GM19452 (cell line): ENCODE results near the gene VGF.
A peak's percentile ranks its signal among the peaks of the same experiment; 100 is the strongest.
"Not testable (repeated sequence)": the region's sequence is repeated elsewhere in the genome, so short reads cannot be mapped to it uniquely, and the experiment has no call there.

Experiments
- ATAC-seq: cut with Tn5 transposase; IDR thresholded peaks from one replicate; pipeline ENCODE4 v1.9.1; 2021; ENCODE audit not compliant: unreplicated experiment

Gene VGF

DNA sequence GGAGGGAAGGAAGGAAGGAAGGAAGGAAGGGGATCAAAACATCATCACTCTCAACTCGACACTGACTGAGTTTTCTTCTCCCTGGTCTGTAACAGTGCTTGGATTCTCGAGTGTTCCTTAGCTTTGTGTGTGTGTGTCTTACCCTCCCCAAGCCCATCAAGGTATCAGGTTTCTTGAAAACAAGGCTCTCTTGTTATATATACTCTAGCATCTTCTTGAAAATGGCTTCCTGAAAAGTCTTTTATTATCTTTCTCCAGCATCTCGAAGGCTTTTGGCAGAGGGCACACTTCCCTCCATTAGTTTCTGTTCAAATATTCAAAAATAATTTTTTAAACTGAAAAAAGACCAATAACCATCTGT lies 25.1 kb downstream of the VGF start:
- ATAC-seq, result no peak

DNA sequence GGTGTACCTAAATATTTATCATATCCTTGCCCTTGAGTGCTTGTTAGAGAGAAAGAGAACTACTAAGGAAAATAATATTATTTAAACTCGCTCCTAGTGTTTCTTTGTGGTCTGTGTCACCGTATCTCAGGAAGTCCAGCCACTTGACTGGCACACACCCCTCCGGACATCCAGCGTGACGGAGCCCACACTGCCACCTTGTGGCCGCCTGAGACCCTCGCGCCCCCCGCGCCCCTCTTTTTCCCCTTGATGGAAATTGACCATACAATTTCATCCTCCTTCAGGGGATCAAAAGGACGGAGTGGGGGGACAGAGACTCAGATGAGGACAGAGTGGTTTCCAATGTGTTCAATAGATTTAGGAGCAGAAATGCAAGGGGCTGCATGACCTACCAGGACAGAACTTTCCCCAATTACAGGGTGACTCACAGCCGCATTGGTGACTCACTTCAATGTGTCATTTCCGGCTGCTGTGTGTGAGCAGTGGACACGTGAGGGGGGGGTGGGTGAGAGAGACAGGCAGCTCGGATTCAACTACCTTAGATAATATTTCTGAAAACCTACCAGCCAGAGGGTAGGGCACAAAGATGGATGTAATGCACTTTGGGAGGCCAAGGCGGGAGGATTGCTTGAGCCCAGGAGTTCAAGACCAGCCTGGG lies 27.0 kb downstream of the VGF start:
- ATAC-seq, result peak; percentile 74

DNA sequence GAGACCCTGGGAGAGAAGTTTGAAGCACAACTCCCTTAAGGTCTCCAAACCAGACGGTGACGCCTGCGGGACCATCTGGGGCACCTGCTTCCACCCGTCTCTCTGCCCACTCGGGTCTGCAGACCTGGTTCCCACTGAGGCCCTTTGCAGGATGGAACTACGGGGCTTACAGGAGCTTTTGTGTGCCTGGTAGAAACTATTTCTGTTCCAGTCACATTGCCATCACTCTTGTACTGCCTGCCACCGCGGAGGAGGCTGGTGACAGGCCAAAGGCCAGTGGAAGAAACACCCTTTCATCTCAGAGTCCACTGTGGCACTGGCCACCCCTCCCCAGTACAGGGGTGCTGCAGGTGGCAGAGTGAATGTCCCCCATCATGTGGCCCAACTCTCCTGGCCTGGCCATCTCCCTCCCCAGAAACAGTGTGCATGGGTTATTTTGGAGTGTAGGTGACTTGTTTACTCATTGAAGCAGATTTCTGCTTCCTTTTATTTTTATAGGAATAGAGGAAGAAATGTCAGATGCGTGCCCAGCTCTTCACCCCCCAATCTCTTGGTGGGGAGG lies 27.6 kb downstream of the VGF start:
- peak; percentile 10 for ATAC-seq

DNA sequence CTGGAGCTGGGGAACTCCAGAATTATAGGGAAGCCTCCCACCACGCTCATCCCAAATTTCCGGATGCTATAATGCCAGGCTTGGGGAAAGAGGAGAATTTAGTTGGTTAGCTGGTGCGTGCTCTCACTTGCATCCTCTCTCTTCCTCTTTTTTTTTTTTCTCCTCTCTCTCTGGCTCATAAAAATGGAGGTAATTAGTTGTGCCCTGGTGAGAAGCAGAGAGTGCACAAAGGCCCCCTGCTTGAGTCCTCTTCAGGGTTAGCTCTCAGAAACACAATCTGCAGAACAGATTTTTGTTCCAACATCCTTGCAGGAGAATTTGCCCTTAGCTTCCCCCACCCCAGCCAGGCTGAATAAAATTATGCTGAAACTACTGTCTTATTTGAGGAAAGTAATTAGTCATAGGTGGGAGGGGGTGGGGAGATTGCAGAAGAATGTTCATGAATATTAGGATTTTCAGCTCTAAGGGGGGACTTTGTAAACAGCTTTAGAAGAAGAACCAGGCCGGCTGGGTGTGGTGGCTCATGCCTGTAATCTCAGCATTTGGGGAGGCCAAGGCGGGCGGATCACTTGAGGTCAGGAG lies 30.9 kb downstream of the VGF start:
- ATAC-seq, result no peak

DNA sequence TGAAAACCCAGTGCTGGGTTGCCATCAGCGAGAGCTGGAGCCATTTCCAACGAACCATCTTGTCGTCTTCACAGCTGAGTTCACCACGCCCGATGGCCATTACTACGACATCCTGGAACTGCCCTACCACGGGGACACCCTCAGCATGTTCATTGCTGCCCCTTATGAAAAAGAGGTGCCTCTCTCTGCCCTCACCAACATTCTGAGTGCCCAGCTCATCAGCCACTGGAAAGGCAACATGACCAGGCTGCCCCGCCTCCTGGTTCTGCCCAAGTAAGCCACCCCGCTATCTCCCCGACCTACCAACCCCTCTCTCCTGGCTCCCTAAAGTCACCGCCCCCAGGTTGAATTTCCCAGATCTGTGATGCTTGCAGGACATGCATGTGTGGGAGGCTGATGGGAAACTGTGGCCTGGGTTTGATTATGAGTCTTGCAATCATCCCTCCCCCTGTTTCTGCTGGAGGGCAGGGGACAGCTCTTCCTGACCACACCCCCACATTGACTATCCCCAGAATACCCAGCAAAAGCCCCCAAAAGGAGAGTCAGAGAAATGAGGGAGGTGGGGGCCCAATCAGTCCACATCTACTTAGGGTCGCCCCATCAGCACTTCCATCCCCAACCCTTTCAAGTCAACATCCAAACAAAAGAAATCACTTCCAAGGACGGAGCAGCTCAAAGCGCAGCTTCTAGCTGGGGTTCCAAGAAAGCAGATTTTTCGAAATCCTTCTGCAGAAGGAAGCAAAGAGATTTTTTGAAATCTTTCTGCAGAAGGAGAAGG lies 31.6 kb downstream of the VGF start:
- no peak for ATAC-seq

DNA sequence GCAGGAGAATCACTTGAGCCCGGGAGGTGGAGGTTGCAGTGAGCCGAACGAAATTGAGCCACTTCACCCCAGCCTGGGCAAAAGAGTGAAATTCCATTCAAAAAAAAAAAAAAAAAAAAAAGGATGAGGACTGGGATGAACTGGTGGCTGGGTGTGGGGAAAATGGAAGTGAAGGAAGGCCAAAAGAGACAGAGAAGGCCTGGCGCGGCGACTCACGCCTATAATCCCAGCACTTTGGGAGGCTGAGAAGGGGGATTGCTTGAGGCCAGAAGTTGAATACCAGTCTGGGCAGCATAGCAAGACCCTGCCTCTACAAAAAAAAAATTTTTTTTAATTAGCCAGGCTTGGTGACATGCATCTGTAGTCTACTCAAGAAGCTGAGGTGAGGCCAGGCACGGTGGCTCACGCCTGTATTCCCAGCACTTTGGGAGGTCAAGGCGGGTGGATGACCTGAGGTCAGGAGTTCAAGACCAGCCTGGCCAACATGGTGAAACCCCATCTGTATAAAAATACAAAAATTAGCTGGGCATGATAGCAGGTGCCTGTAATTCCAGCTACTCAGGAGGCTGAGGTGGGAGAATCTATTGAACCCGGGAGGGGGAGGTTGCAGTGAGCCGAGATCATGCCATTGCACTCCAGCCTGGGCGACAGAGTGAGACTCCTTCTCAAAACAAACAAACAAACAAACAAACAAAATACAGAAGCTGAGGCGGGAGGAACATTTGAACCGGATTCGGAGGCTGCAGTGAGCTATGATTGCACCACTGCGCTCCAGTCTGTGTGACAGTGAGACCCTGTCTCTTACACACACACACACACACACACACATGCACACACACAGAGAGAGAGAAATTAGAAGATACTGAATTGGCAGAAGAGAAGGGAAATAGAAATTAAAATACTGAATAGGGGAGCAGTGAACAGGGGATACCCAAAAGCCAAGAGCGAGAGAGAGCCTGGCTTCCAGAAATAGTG lies 32.5 kb downstream of the VGF start:
- not testable (repeated sequence) for ATAC-seq

DNA sequence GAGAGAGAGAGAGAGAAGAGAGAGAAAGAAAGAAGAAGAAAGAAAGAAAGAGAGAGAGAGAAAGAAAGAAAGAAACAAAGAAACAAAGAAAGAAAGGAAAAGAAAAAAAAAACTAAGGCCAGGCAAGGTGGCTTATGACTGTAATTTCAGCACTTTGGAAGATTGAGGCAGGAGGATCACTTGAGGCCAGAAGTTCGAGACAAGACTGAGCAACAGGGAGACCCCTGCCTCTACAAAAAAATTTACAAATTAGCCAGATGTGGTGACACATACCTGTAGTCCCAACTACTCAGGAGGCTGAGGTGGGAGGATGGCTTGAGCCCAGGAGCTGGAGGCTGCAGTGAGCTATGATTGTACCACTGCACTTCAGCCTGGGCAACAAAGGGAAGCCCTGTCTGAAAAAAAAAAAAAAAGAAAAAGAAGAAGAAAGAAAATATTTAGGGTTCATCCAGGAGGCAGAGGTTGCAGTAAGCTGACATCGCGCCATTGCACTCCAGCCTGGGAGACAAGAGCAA lies 35.7 kb downstream of the VGF start:
- no peak for ATAC-seq

DNA sequence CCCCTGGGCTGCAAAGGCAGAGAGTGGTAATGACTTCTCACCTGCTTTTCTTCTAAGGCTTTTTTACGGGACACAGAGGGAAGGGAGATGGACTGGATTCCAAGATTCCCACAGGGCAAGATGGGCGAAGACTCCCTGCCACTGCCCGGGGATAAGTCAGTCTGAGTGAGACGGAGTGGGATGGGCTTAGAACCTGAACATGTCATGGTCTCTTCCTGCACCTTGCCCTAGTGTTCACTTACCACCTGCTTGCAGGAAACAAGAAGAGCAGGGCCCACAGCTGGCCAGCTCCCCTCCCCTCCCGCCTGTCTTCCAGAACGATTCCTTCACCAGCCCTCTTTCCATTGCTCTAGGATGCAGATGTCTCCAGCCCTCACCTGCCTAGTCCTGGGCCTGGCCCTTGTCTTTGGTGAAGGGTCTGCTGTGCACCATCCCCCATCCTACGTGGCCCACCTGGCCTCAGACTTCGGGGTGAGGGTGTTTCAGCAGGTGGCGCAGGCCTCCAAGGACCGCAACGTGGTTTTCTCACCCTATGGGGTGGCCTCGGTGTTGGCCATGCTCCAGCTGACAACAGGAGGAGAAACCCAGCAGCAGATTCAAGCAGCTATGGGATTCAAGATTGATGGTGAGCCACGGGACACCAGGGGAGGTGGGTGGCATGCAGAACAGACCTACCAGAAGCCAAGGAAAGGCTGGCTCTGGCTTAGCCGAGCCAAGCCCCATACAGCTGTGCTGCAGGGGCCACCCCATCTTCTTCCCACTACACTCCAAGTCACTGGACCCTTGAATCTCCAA lies 37.1 kb downstream of the VGF start:
- no peak for ATAC-seq

DNA sequence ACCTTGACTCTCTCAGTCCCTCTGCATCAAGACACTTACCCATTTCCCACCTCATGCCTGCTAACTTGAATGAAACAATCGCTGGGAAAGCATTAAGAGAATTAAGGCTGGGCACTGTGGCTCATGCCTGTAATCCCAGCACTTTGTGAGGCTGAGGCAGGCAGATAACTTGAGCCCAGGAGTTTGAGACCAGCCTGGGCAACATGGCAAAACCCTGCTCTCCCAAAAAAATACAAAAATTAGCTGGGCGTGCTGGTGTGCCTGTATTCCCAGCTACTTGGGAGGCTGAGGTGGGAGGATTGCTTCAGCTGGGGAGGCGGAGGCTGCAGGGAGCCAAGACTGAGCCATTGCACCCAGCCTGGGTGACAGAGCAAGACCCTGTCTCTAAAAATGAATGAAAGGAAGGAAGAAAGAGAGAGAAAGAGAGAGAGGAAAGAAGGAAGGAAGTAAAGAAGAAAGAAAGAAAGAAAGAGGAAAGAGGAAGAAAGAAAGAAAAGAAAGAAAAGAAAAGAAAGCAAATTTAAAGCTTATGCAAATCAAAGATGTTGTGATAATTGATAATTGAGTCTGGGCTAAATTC lies 37.8 kb downstream of the VGF start:
- no peak for ATAC-seq

DNA sequence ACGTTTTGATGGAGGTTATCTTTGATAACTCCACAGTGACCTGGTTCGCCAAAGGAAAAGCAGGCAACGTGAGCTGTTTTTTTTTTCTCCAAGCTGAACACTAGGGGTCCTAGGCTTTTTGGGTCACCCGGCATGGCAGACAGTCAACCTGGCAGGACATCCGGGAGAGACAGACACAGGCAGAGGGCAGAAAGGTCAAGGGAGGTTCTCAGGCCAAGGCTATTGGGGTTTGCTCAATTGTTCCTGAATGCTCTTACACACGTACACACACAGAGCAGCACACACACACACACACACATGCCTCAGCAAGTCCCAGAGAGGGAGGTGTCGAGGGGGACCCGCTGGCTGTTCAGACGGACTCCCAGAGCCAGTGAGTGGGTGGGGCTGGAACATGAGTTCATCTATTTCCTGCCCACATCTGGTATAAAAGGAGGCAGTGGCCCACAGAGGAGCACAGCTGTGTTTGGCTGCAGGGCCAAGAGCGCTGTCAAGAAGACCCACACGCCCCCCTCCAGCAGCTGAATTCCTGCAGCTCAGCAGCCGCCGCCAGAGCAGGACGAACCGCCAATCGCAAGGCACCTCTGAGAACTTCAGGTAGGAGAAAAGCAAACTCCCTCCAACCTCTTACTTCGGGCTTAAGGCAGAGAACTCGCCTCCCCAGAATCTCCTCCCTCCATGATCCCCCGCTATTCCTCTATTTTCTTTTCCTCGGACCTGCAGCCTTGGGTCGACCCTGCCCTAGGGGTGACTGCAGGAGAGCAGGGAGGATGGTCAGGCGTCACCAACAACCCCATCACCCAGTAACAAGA lies 38.5 kb downstream of the VGF start, which contains the start of gene SERPINE1:
TSS of gene SERPINE1 (plus strand) at position 454 of the 809 bp plus-strand sequence. CDS start 1,290 bp downstream, outside the sequence.
- no peak for ATAC-seq

DNA sequence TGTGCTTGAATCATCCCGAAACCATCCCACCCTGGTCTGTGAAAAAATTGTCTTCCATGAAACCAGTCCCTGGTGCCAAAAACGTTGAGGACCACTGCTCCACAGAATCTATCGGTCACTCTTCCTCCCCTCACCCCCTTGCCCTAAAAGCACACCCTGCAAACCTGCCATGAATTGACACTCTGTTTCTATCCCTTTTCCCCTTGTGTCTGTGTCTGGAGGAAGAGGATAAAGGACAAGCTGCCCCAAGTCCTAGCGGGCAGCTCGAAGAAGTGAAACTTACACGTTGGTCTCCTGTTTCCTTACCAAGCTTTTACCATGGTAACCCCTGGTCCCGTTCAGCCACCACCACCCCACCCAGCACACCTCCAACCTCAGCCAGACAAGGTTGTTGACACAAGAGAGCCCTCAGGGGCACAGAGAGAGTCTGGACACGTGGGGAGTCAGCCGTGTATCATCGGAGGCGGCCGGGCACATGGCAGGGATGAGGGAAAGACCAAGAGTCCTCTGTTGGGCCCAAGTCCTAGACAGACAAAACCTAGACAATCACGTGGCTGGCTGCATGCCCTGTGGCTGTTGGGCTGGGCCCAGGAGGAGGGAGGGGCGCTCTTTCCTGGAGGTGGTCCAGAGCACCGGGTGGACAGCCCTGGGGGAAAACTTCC lies 39.2 kb downstream of the VGF start:
- ATAC-seq, result no peak

DNA sequence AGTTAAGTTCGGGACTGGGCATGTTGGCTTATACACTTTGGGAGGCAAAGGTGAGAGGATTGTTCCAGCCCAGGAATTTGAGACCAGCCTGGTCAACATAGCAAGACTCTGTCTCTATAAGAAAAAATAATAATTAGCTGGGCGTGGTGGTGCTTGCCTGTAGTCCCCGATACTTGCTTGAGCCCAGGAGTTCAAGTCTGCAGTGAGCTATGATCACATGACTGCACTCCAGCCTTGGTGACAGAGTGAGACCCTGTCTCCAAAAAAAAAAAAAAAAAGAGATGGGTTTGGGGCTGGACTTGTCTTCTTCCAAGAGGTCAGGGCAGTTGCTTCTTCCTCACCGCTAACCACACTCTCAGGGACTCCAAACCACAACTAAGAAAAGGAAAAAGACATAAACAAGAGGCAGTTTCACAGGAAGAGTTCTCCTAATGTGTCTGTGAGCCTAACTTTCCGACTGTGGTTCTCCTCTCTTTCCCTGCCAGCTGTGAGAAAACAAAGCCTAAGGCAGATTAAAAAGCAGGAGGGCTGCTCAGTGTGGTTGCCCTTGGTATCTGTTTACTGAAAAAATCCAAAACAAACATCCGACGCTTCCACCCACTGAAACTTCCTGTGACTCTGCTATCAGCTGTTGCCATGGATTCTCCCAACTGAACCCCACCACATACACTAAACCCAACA lies 40.9 kb downstream of the VGF start:
- ATAC-seq, result no peak

DNA sequence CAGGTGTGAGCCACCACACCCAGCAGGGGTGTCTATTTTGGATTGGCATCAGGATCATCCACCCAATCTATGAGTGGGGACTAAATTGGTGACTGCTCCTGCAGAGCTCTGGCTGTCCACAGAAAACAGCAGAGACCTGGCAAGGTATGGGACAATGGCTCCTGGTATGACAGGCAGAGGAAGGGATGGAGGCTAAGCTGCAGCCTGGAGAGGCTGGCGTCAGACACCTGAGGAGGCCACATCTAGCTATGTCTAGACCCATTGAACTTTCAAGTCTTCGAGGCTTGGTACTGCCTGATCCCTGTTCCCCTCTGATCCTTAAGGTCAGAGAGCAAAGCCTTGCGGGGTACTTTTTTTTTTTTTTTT lies 41.7 kb downstream of the VGF start:
- no peak for ATAC-seq

DNA sequence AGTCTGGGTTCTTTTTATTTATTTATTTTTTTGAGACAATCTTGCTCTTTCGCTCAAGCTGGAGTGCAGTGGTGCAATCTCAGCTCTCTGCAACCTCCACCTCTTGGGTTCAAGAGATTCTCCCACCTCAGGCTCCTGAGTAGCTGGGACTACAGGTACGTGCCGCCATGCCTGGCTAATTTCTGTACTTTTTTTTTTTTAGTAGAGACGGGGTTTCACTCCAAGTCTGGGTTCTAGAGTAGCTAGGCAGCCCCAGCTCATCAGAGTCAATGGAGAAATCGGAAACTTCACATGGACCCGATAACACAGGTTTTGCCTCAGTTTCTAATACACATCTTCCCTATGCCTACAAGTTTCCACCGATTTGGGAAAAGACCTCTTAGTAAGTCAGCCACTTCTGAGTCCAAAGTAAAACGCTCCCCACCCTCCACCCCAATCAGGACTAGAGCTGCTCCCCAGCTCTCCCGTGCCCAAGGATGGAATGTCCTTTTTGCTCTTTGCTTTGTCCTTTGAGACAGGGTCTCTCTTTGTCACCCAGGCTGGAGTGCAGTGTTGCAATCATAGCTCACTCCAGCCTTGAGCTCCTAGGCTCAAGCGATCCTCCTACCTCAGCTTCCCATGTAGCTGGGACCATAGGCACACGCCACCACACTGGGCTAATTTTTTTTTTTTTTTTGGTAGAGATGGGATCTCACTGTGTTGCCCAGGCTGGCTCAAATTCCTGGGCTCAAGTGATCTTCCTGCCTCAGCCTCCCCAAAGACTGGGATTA lies 42.3 kb downstream of the VGF start:
- no peak for ATAC-seq

DNA sequence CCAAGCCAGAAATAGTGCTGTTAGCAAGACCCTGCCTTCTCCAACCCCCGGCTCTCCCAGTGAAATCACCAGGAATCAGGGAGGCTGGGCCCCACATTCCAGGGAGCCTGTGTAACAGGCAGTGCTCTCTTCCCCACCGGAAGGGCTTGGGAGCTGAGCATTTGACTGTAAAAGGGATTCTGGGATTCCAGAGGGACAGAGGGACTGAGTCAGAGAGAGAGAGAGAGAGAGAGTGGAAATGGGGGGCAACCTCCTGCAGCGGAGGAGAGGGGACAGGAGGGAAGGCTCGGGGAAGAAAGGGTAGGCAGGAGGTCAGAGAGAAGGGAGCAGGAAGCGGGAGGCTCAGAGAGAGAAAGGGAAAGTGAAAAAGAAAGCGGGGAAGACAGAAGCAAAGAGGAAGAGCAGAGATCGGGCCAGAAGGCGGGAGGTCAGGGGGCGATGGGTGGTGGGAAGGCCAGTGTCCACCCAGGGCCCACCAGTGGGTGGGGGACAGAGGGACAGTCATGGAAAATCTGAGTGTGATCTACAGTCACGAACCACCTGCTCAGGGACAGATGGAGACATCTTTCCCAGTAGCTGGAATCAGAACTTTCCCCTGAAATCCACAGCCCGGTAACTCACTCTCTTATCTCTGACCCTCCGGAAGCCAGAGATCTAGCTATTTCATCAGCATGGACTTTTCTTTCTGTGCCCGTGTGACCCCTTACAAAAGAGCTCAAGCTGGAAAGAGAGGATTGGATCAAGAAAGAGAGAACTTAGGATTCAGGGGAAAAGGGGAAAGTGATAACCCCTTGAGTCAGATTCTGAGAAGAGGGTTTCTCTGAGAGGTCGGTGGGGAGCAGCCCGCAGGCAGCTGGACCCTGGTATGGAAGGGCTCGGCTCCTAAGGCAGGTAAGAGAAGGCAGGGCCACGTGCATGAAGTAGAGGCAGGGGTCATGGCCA lies 43.1 kb downstream of the VGF start:
- ATAC-seq, result no peak

DNA sequence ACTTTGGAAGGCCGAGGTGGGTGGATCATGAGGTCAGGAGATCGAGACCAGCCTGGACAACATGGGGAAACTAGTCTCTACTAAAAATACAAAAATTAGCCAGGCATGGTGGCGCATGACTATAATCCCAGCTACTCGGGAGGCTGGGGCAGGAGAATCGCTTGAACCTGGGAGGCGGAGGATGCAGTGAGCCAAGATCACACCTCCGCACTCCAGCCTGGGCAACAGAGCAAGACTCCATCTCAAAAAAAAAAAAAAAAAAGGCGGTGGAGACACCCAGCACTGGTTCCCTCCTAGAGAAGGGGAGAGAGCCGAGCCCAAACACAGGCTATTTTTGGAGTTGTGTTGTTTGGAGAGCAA lies 43.8 kb downstream of the VGF start:
- not testable (repeated sequence) for ATAC-seq
